ENCODE measurements around the gene KCNH2.

Gene KCNH2

GRCh38 chr7:150904011-150904909, 73.9 kb downstream of the KCNH2 start:
- DNase-seq (ENCODE audit: low spot score) = no peak

- no peak for DNase-seq (ENCODE audit: low spot score)
These were observed 74.5 kb downstream of the KCNH2 start for GRCh38 chr7:150903606-150904005.

GRCh38 chr7:150902078-150903033, 75.8 kb downstream of the KCNH2 start:
- DNase-seq (ENCODE audit: low spot score) = no peak

GRCh38 chr7:150901160-150902035, 76.7 kb downstream of the KCNH2 start:
- no peak for DNase-seq (ENCODE audit: low spot score)

GRCh38 chr7:150900675-150901074, 77.4 kb downstream of the KCNH2 start:
- DNase-seq (ENCODE audit: low spot score) = no peak

- peak; percentile 79 for DNase-seq (ENCODE audit: low spot score)
These were observed 79.6 kb downstream of the KCNH2 start for GRCh38 chr7:150898475-150899011.

- no peak for DNase-seq (ENCODE audit: low spot score)
These were observed 80.3 kb downstream of the KCNH2 start for GRCh38 chr7:150897502-150898474.

GRCh38 chr7:150896562-150897209, 81.4 kb downstream of the KCNH2 start:
- no peak for DNase-seq (ENCODE audit: low spot score)

GRCh38 chr7:150895809-150896208, 82.3 kb downstream of the KCNH2 start:
- DNase-seq (ENCODE audit: low spot score) = no peak

All from hematopoietic multipotent progenitor cell treated with erythropoietin and hydrocortisone succinate and interleukin-3 and kit ligand, for 15 days (in vitro differentiated cells).